Muscle of arm (tissue), 12 donors: ENCODE results near the gene PRKD2. TPM values are rescaled to one million over a fixed set of nuclear protein-coding genes. Genes with fewer than 3 reads are reported as not detected.
"Not testable (repeated sequence)": the region's sequence is repeated elsewhere in the genome, so short reads cannot be mapped to it uniquely, and the experiment has no call there.

Experiments
- DNase-seq: peaks from one replicate; pipeline ENCODE4 v3.0.0-alpha.2; 2013
- polyA plus RNA-seq, 12 donors: library from polyadenylated mRNA; unstranded; fragments of 120-200 nt; gene quantifications; one replicate each; pipeline ENCODE4 v1.2.1, GENCODE V29; 2013; ENCODE audit not compliant: insufficient read length in 12 of 12

The PRKD2 gene
- polyA plus RNA-seq, 12 donors: 15.9 to 43.5 (median 22.3) TPM; not detected in 1

GRCh38 chr19:46712768-46713338 lies 4.1 kb downstream of the PRKD2 start:
- not testable (repeated sequence) for DNase-seq

GRCh38 chr19:46710687-46711086 lies 6.2 kb downstream of the PRKD2 start:
- no peak for DNase-seq

GRCh38 chr19:46704379-46705076 lies 12.4 kb downstream of the PRKD2 start:
- no peak for DNase-seq

GRCh38 chr19:46700704-46701103 lies 16.2 kb downstream of the PRKD2 start:
- DNase-seq: no peak

GRCh38 chr19:46698395-46699321 lies 18.3 kb downstream of the PRKD2 start:
- no peak for DNase-seq

GRCh38 chr19:46697204-46697960 lies 19.5 kb downstream of the PRKD2 start:
- DNase-seq: peak; percentile 59

- DNase-seq: no peak
Measured at GRCh38 chr19:46696866-46697203, 20.1 kb downstream of the PRKD2 start.

- no peak for DNase-seq
Measured at GRCh38 chr19:46696052-46696451, 20.9 kb downstream of the PRKD2 start.

- DNase-seq: no peak
Measured at GRCh38 chr19:46693760-46694159, 23.2 kb downstream of the PRKD2 start.

GRCh38 chr19:46692918-46693722 lies 23.8 kb downstream of the PRKD2 start:
- no peak for DNase-seq

GRCh38 chr19:46691948-46692347 lies 25.0 kb downstream of the PRKD2 start:
- no peak for DNase-seq

- DNase-seq: no peak
Measured at GRCh38 chr19:46691104-46691503, 25.8 kb downstream of the PRKD2 start.

GRCh38 chr19:46689358-46689757 lies 27.6 kb downstream of the PRKD2 start:
- no peak for DNase-seq

GRCh38 chr19:46687438-46688145 lies 29.3 kb downstream of the PRKD2 start:
- no peak for DNase-seq

- DNase-seq: no peak
Measured at GRCh38 chr19:46685189-46685588, 31.7 kb downstream of the PRKD2 start.

- no peak for DNase-seq
Measured at GRCh38 chr19:46678110-46678732, 38.7 kb downstream of the PRKD2 start.

- DNase-seq: no peak
Measured at GRCh38 chr19:46674416-46675178, 42.3 kb downstream of the PRKD2 start.

- DNase-seq: no peak
Measured at GRCh38 chr19:46670813-46671212, 46.1 kb downstream of the PRKD2 start.

GRCh38 chr19:46668662-46669061 lies 48.3 kb downstream of the PRKD2 start:
- DNase-seq: no peak
